GM18867 (cell line): ENCODE results near the gene RUFY4.
"Not testable (repeated sequence)": the region's sequence is repeated elsewhere in the genome, so short reads cannot be mapped to it uniquely, and the experiment has no call there.

Source experiments
- ATAC-seq: cut with Tn5 transposase; IDR thresholded peaks from one replicate; pipeline ENCODE4 v1.9.1; 2021; ENCODE audit warnings: mild to moderate bottlenecking, moderate library complexity; ENCODE audit not compliant: unreplicated experiment

Gene RUFY4

GRCh38 chr2:218081063-218081462 lies 12.0 kb downstream of the RUFY4 start:
- peak; percentile 96 for ATAC-seq

GRCh38 chr2:218081695-218082094 lies 12.6 kb downstream of the RUFY4 start:
- no peak for ATAC-seq

GRCh38 chr2:218082586-218083351 lies 13.7 kb downstream of the RUFY4 start:
- no peak for ATAC-seq

- no peak for ATAC-seq
Measured at GRCh38 chr2:218083352-218083676, 14.3 kb downstream of the RUFY4 start.

- ATAC-seq: no peak
Measured at GRCh38 chr2:218086478-218086877, 17.4 kb downstream of the RUFY4 start.

GRCh38 chr2:218089259-218089658 lies 20.2 kb downstream of the RUFY4 start:
- ATAC-seq: no peak

GRCh38 chr2:218091746-218092145 lies 22.7 kb downstream of the RUFY4 start:
- no peak for ATAC-seq

GRCh38 chr2:218093879-218094278 lies 24.8 kb downstream of the RUFY4 start:
- ATAC-seq: no peak

- ATAC-seq: no peak
Measured at GRCh38 chr2:218095853-218096252, 26.8 kb downstream of the RUFY4 start.

- ATAC-seq: no peak
Measured at GRCh38 chr2:218097975-218098374, 28.9 kb downstream of the RUFY4 start.

- ATAC-seq: not testable (repeated sequence)
Measured at GRCh38 chr2:218108834-218109233, 39.8 kb downstream of the RUFY4 start.

GRCh38 chr2:218121789-218122188 lies 52.7 kb downstream of the RUFY4 start:
- not testable (repeated sequence) for ATAC-seq

GRCh38 chr2:218122286-218122685 lies 53.2 kb downstream of the RUFY4 start:
- not testable (repeated sequence) for ATAC-seq

GRCh38 chr2:218123986-218124385 lies 54.9 kb downstream of the RUFY4 start:
- no peak for ATAC-seq

- no peak for ATAC-seq
Measured at GRCh38 chr2:218125095-218125494, 56.0 kb downstream of the RUFY4 start.

- no peak for ATAC-seq
Measured at GRCh38 chr2:218125626-218126080, 56.6 kb downstream of the RUFY4 start, which contains the start of gene CXCR2. Gene CXCR2 (plus strand): TSS chr2:218126028. CDS start chr2:218134802, 8,774 bp downstream.

- ATAC-seq: no peak
Measured at GRCh38 chr2:218127929-218128455, 58.9 kb downstream of the RUFY4 start.

- no peak for ATAC-seq
Measured at GRCh38 chr2:218128781-218129457, 59.9 kb downstream of the RUFY4 start.

GRCh38 chr2:218129458-218130135 lies 60.5 kb downstream of the RUFY4 start:
- no peak for ATAC-seq

GRCh38 chr2:218130377-218130776 lies 61.3 kb downstream of the RUFY4 start:
- ATAC-seq: no peak

- no peak for ATAC-seq
Measured at GRCh38 chr2:218130822-218131221, 61.8 kb downstream of the RUFY4 start.
